Spleen (tissue), 11 donors: ENCODE results near the gene SMARCA2. TPM values are rescaled to one million over a fixed set of nuclear protein-coding genes. Genes with fewer than 3 reads are reported as not detected.
A peak's percentile ranks its signal among the peaks of the same experiment; 100 is the strongest.

Experiments used
- DNase-seq: peaks from one replicate; pipeline ENCODE4 v3.0.0-alpha.2; 2020
- H3K27ac ChIP-seq, 8 donors: fragments of 200-600 bp; sonication (generic) in 7 of 8; 1 replicate in 4 of 8; 2 replicates in 4 of 8; pipeline versions ENCODE4 v1.5.0 to v1.8.0; 2016 to 2021; ENCODE audit warnings: inconsistent platforms in 4 of 8, mild to moderate bottlenecking in 4 of 8, moderate library complexity in 1 of 8
- H3K27me3 ChIP-seq, 7 donors: fragments of 200-600 bp; sonication (generic) in 6 of 7; replicated peaks in 1 of 7; 1 replicate in 4 of 7; 2 replicates in 3 of 7; pipeline versions ENCODE4 v1.5.0 to v1.8.0; 2016 to 2021; ENCODE audit warnings: inconsistent platforms in 3 of 7, mild to moderate bottlenecking in 1 of 7
- H3K36me3 ChIP-seq, 6 donors: fragments of 200-600 bp; sonication (generic) in 5 of 6; 1 replicate in 4 of 6; 2 replicates in 2 of 6; pipeline versions ENCODE4 v1.5.0 to v1.8.0; 2016 to 2021; ENCODE audit warnings: inconsistent platforms in 2 of 6
- H3K4me1 ChIP-seq, 6 donors: fragments of 200-600 bp; sonication (generic) in 5 of 6; 1 replicate in 3 of 6; 2 replicates in 3 of 6; pipeline versions ENCODE4 v1.5.0 to v1.8.0; 2016 to 2021; ENCODE audit warnings: inconsistent platforms in 3 of 6
- H3K4me3 ChIP-seq, 8 donors: fragments of 200-600 bp; sonication (generic) in 7 of 8; 1 replicate in 4 of 8; 2 replicates in 4 of 8; pipeline versions ENCODE4 v1.5.0 to v1.8.0; 2016 to 2021; ENCODE audit warnings: inconsistent platforms in 4 of 8, mild to moderate bottlenecking in 4 of 8, moderate library complexity in 2 of 8
- H3K9me3 ChIP-seq, 8 donors: fragments of 200-600 bp; sonication (generic) in 7 of 8; 1 replicate in 4 of 8; 2 replicates in 4 of 8; pipeline versions ENCODE4 v1.5.0 to v1.8.0; 2016 to 2021; ENCODE audit warnings: inconsistent platforms in 4 of 8
- POLR2A ChIP-seq, 3 donors: fragments of 450-650 bp; IDR thresholded peaks; one replicate each; pipeline ENCODE4 v1.5.1; 2017; ENCODE audit warnings: antibody characterized with exemption in 3 of 3, mild to moderate bottlenecking in 1 of 3
- POLR2AphosphoS5 ChIP-seq, 3 donors: sonication (generic); formaldehyde crosslinking; IDR thresholded peaks; one replicate each; pipeline ENCODE4 v1.5.1; 2017; ENCODE audit warnings: antibody characterized with exemption in 3 of 3
- WGBS, 5 donors: extraction: QIAGEN DNeasy Blood & Tissue Kit in 3 of 5; methylation state at CpG; one replicate each; pipeline versions ENCODE4 v1.1.5 to v1.1.7; 2013 to 2018; 5-methylcytosine and 5-hydroxymethylcytosine counted together
- intact Hi-C: fragments of 100-400 bp; cut with DNase I; formaldehyde crosslinking; loops from one replicate; pipeline ENCODE4 v1.15.0; 2023; ENCODE audit warnings: low total_unique reads
- polyA plus RNA-seq, 3 donors: library from polyadenylated mRNA; stranded (reverse); fragments of 200-250 nt; gene quantifications; one replicate each; pipeline ENCODE4 v1.2.1, GENCODE V29; 2013
- total RNA-seq, 7 donors: library from RNA; depleted of rRNA in 3 of 7; stranded (reverse); fragments of >200 nt in 3 of 7; fragmentation: NEBNext Ultra II Directional in 4 of 7; extraction: Animal tissue kit (Norgen Biotek cat#: 25700) in 4 of 7; gene quantifications; one replicate each; pipeline versions ENCODE4 v1.1.0 to v1.2.1, GENCODE V29; 2016 to 2021
- TF ChIP-seq, protein P1 (sequence below), 11 experiments: fragments of 200-600 bp in 7 of 11; fragments of 450-650 bp in 4 of 11; sonication (generic) in 4 of 11; IDR thresholded peaks in 8 of 11; conservative IDR thresholded peaks in 3 of 11; 1 replicate in 7 of 11; 2 replicates in 4 of 11; pipeline versions ENCODE4 v1.4.0 to v1.8.0; 2016 to 2021; ENCODE audit warnings: antibody characterized with exemption in 11 of 11, inconsistent platforms in 4 of 11, mild to moderate bottlenecking in 1 of 11
- donor health status: healthy with polysubstance abuse.
- donor health status: DM: no; HTN: no; CAD: no; lungs with moderate emphysema.
- donor health status: DM: no; HTN: no; CAD: no.
- donor health status: Bipolar disorder and iron deficiency.
- donor health status: healthy.
- donor health status: DM: no; HTN: no; CAD: no.
- donor health status: DM: yes; HTN: yes; CAD: no.

Gene SMARCA2
- total and polyA plus RNA-seq, 10 donors: 41.9 to 252 (median 186) TPM

DNA sequence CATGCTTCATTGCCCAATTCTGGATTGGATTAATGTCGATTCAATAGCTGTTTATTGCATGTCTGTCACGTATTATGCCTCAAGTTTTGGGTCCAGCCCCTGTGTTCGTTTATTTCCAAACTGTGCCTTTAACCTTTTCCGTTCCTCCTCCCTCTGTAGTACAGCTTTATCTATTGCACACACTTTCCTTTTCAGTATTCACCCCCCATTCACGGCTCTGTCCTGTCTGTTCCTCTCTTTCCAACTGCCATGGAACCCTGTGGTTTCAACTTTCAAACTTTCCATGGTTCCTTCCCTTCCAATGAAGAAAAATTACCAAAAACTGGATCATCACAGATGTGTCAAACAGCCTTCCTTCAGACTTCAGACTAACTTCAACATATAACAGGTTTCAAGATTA, 17.1 kb downstream of the SMARCA2 start:
- intact Hi-C loops: no loop called here
- Histone ChIP-seq H3K36me3 (peaks cover 4 to 72% (median 23%) of the 10 kb centered on the region in 6 donors), H3K4me1 (peaks cover 0 to 54% (median 47%) of the 10 kb centered on the region in 6 donors), H3K9me3 (no peaks in the 10 kb centered on the region), H3K4me3 (no peak overlapping the region), H3K27me3 (no peaks in the 10 kb centered on the region), H3K27ac (no peak overlapping the region)
- no peak for DNase-seq
- TF ChIP-seq, protein P1, sequence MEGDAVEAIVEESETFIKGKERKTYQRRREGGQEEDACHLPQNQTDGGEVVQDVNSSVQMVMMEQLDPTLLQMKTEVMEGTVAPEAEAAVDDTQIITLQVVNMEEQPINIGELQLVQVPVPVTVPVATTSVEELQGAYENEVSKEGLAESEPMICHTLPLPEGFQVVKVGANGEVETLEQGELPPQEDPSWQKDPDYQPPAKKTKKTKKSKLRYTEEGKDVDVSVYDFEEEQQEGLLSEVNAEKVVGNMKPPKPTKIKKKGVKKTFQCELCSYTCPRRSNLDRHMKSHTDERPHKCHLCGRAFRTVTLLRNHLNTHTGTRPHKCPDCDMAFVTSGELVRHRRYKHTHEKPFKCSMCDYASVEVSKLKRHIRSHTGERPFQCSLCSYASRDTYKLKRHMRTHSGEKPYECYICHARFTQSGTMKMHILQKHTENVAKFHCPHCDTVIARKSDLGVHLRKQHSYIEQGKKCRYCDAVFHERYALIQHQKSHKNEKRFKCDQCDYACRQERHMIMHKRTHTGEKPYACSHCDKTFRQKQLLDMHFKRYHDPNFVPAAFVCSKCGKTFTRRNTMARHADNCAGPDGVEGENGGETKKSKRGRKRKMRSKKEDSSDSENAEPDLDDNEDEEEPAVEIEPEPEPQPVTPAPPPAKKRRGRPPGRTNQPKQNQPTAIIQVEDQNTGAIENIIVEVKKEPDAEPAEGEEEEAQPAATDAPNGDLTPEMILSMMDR (IDR thresholded peaks at IDR 0.05 in 8 of 11, conservative IDR thresholded peaks at IDR 0.05 in 3 of 11): no peak
- TF ChIP-seq POLR2AphosphoS5 (IDR thresholded peaks at IDR 0.05): no peak
- no peak for TF ChIP-seq POLR2A (IDR thresholded peaks at IDR 0.05)
- WGBS, 5 donors: 36 to 62% (median 46%) methylated on average over 5 of the region's 5 CpGs

DNA sequence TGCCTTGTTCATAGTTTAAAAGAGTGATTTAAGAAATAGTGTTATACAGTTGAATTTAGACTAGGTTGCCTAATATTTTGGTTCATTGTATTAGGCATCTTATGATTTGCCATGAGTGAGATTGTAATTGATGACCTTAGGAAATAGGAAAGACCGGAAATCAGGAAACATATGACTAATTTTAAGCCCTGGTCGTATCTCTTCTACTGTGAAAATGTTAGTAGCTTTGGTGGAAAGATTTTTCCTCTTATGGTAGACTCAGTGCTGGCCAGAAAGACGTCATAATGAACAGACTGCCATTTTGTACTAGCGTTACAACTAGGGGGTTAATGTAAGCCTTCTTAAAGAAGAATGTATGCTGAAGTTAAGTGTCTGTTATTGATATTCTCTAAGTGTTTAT, 21.7 kb downstream of the SMARCA2 start:
- WGBS, 5 donors: 62 to 79% (median 72%) methylated on average over 4 of the region's 4 CpGs
- Histone ChIP-seq H3K4me3 (no peak overlapping the region), H3K27ac (no peak overlapping the region), H3K36me3 (peaks cover 4 to 98% (median 50%) of the 10 kb centered on the region in 6 donors), H3K9me3 (no peaks in the 10 kb centered on the region), H3K27me3 (no peaks in the 10 kb centered on the region), H3K4me1 (peaks cover 0 to 22% (median 3%) of the 10 kb centered on the region in 6 donors)
- intact Hi-C loops: no loop called here
- no peak for DNase-seq
- TF ChIP-seq, protein P1 (IDR thresholded peaks at IDR 0.05 in 8 of 11, conservative IDR thresholded peaks at IDR 0.05 in 3 of 11): no peak
- TF ChIP-seq POLR2AphosphoS5 (IDR thresholded peaks at IDR 0.05): no peak
- TF ChIP-seq POLR2A (IDR thresholded peaks at IDR 0.05): no peak

GRCh38 chr9:2039294-2040180, 24.4 kb downstream of the SMARCA2 start:
- intact Hi-C loops: no loop called here
- Histone ChIP-seq H3K4me3 (no peak overlapping the region), H3K4me1 (peaks cover 4 to 38% (median 18%) of the 10 kb centered on the region in 6 donors), H3K27ac (no peak overlapping the region), H3K9me3 (no peaks in the 10 kb centered on the region), H3K36me3 (peaks cover 0 to 98% (median 35%) of the 10 kb centered on the region in 6 donors), H3K27me3 (no peaks in the 10 kb centered on the region)
- DNase-seq: no peak
- TF ChIP-seq POLR2AphosphoS5 (IDR thresholded peaks at IDR 0.05): peak in 1 of 3 donors; percentile 45
- no peak for TF ChIP-seq POLR2A (IDR thresholded peaks at IDR 0.05)
- TF ChIP-seq, protein P1 (IDR thresholded peaks at IDR 0.05 in 8 of 11, conservative IDR thresholded peaks at IDR 0.05 in 3 of 11): no peak
- WGBS, 5 donors: 74 to 86% (median 85%) methylated on average over 17 to 20 of the region's 20 CpGs

DNA sequence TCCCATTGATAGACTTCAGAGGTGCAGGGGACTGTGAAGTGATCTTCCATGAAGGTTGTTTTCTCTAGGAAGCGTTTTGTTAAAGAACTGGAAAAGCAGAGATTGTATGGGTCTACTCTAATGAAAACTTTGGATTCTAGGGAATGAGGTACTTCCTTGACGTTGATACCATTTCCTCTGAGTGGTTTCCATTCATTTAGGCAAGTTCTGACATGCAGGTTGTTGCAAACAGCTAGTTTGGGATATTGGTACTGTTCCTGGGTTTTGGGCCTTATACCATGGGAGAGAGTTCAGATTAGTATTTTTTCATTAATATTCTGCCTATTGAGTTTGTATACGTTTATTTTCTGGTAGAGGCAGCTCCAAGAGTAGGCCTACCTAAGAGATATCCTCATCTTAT, 25.7 kb downstream of the SMARCA2 start:
- H3K27ac ChIP-seq: no peak overlapping the region
- no peak for TF ChIP-seq POLR2A (IDR thresholded peaks at IDR 0.05)
- TF ChIP-seq, protein P1 (IDR thresholded peaks at IDR 0.05 in 8 of 11, conservative IDR thresholded peaks at IDR 0.05 in 3 of 11): no peak
- no peak for TF ChIP-seq POLR2AphosphoS5 (IDR thresholded peaks at IDR 0.05)
- no peaks in the 10 kb centered on the region for H3K27me3 ChIP-seq
- intact Hi-C loops: no loop called here
- no peaks in the 10 kb centered on the region for H3K9me3 ChIP-seq
- DNase-seq: no peak
- 85 to 94% (median 92%) methylated on average over 3 of the region's 3 CpGs for WGBS, 5 donors
- H3K4me3 ChIP-seq: no peak overlapping the region
- peaks cover 4 to 46% (median 18%) of the 10 kb centered on the region in 6 donors for H3K4me1 ChIP-seq
- peaks cover 0 to 98% (median 31%) of the 10 kb centered on the region in 6 donors for H3K36me3 ChIP-seq
